Fibroblast of skin of back (primary cell): ENCODE measurements around the gene EZH1. TPM values are rescaled to one million over a fixed set of nuclear protein-coding genes. Genes with fewer than 3 reads are reported as not detected.

Experiments
- DNase-seq: peaks from one replicate; pipeline ENCODE4 v3.0.0-alpha.2; 2013
- polyA plus RNA-seq, 2 experiments: library from polyadenylated mRNA; unstranded; fragments of 120-200 nt; gene quantifications; one replicate each; pipeline ENCODE4 v1.2.1, GENCODE V29; 2013; ENCODE audit not compliant: insufficient read length in 2 of 2

EZH1 gene
- polyA plus RNA-seq (2013, experiment 1 of 2; ENCODE audit: insufficient read length) = 10.7 TPM
- polyA plus RNA-seq (2013, experiment 2 of 2; ENCODE audit: insufficient read length) = 16.2 TPM

- DNase-seq = peak; percentile 89
Measured at GRCh38 chr17:42744806-42745617, at the start of gene EZH1. EZH1 (minus strand) TSS chr17:42745040; CDS start chr17:42728941, 16,099 bp downstream.

- no peak for DNase-seq
Measured at GRCh38 chr17:42792545-42792944, 47.7 kb upstream of the EZH1 start.

- DNase-seq = no peak
Measured at GRCh38 chr17:42791948-42792347, 47.1 kb upstream of the EZH1 start.

GRCh38 chr17:42787266-42787665 lies 42.4 kb upstream of the EZH1 start:
- DNase-seq = no peak

GRCh38 chr17:42784811-42785592 lies 40.2 kb upstream of the EZH1 start:
- no peak for DNase-seq

GRCh38 chr17:42784409-42784808 lies 39.6 kb upstream of the EZH1 start:
- no peak for DNase-seq

GRCh38 chr17:42783791-42784138 lies 38.9 kb upstream of the EZH1 start:
- DNase-seq = no peak

- DNase-seq = peak; percentile 71
Measured at GRCh38 chr17:42783062-42783790, 38.4 kb upstream of the EZH1 start.

- no peak for DNase-seq
Measured at GRCh38 chr17:42782166-42783061, 37.6 kb upstream of the EZH1 start.

- no peak for DNase-seq
Measured at GRCh38 chr17:42781639-42782165, 36.9 kb upstream of the EZH1 start.

- no peak for DNase-seq
Measured at GRCh38 chr17:42780851-42781638, 36.2 kb upstream of the EZH1 start.

GRCh38 chr17:42779936-42780850 lies 35.4 kb upstream of the EZH1 start, which contains the start of gene WNK4:
WNK4 (plus strand) TSS chr17:42780610; CDS start chr17:42780699, 89 bp downstream.
- DNase-seq = peak; percentile 25

- DNase-seq = no peak
Measured at GRCh38 chr17:42779304-42779935, 34.6 kb upstream of the EZH1 start.

GRCh38 chr17:42778570-42778969 lies 33.7 kb upstream of the EZH1 start:
- DNase-seq = no peak

- DNase-seq = peak; percentile 72
Measured at GRCh38 chr17:42775534-42776098, 30.8 kb upstream of the EZH1 start.

GRCh38 chr17:42774066-42774745 lies 29.4 kb upstream of the EZH1 start:
- peak; percentile 77 for DNase-seq

- peak; percentile 88 for DNase-seq
Measured at GRCh38 chr17:42773290-42774035, 28.6 kb upstream of the EZH1 start, which contains the start of gene VPS25. VPS25 (plus strand) TSS chr17:42773449; CDS start chr17:42773476, 27 bp downstream.
